ENCODE data around the gene CORO1A. TPM values are rescaled to one million over a fixed set of nuclear protein-coding genes. Genes with fewer than 3 reads are reported as not detected.

Gene CORO1A
- total RNA-seq, 3 donors from 2014 or later (not counting 1 experiment from before 2014, with no cell fraction given): 699 to 926 (median 829) TPM

GRCh38 chr16:30179195-30179594, 4.2 kb upstream of the CORO1A start:
- Histone ChIP-seq H3K4me1 (ENCODE audit: control insufficient read depth, insufficient read depth, low read length) (peaks cover 12% of the 10 kb centered on the region), H3K36me3 (ENCODE audit: control insufficient read depth, insufficient read depth, low read length) (no peaks in the 10 kb centered on the region), H3K9me3 (ENCODE audit: control insufficient read depth, insufficient read depth, low read length) (no peaks in the 10 kb centered on the region), H3K27ac (ENCODE audit: low read length) (no peak overlapping the region), H3K4me3 (ENCODE audit: low read length) (no peak overlapping the region), H3K27me3 (ENCODE audit: control insufficient read depth, insufficient read depth, low read length) (no peaks in the 10 kb centered on the region)
- no peaks in the 10 kb centered on the region for H3K36me3 Mint-ChIP-seq
- no peak for TF ChIP-seq CTCF (IDR thresholded peaks at IDR 0.05)
- no peaks in the 10 kb centered on the region for H3K9me3 Mint-ChIP-seq
- no peak for ATAC-seq
- H3K27me3 Mint-ChIP-seq (ENCODE audit: low read depth in 2 of 2): no peaks in the 10 kb centered on the region
- 96% methylated on average over 1 of the region's 4 CpGs for WGBS (ENCODE audit: insufficient coverage)
- DNase-seq: no peak
- H3K4me3 Mint-ChIP-seq: no peak overlapping the region
- no peak overlapping the region for H3K27ac Mint-ChIP-seq
- H3K4me1 Mint-ChIP-seq: peaks cover 10 to 13% of the 10 kb centered on the region in 2 donors
- intact Hi-C loops (cut with micrococcal nuclease): no loop called here

DNA sequence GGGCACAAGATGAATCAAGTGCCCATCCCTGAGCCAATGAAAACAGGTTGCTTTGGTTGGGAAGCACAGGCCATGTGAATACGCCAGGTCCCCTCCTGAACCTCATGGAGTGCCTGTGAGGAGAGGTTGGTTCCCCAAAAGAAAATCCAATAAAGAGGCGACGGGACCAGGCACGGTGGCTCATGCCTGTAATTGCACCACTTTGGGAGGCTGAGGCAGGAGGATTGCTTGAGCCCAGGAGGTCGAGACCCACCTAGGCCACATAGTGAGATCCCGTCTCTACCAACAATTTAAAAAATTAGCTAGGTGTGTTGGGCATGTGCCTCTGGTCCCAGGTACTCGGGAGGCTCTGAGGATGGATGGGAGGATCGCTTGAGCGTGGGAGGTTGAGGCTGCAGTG, 3.5 kb upstream of the CORO1A start:
- no peaks in the 10 kb centered on the region for H3K27me3 Mint-ChIP-seq (ENCODE audit: low read depth in 2 of 2)
- no peaks in the 10 kb centered on the region for H3K9me3 Mint-ChIP-seq
- ATAC-seq (no peak), DNase-seq (no peak)
- Histone ChIP-seq H3K27me3 (ENCODE audit: control insufficient read depth, insufficient read depth, low read length) (no peaks in the 10 kb centered on the region), H3K27ac (ENCODE audit: low read length) (no peak overlapping the region), H3K4me3 (ENCODE audit: low read length) (no peak overlapping the region), H3K36me3 (ENCODE audit: control insufficient read depth, insufficient read depth, low read length) (peaks cover 6% of the 10 kb centered on the region), H3K9me3 (ENCODE audit: control insufficient read depth, insufficient read depth, low read length) (no peaks in the 10 kb centered on the region), H3K4me1 (ENCODE audit: control insufficient read depth, insufficient read depth, low read length) (peaks cover 14% of the 10 kb centered on the region)
- no peak for TF ChIP-seq CTCF (IDR thresholded peaks at IDR 0.05)
- H3K36me3 Mint-ChIP-seq: no peaks in the 10 kb centered on the region
- WGBS (ENCODE audit: insufficient coverage): 96% methylated on average over 9 of the region's 9 CpGs
- peaks cover 18 to 20% of the 10 kb centered on the region in 2 donors for H3K4me1 Mint-ChIP-seq
- no peak overlapping the region for H3K27ac Mint-ChIP-seq
- no peak overlapping the region for H3K4me3 Mint-ChIP-seq
- intact Hi-C loops (cut with micrococcal nuclease): no loop called here

- no peaks in the 10 kb centered on the region for H3K9me3 ChIP-seq (ENCODE audit: control insufficient read depth, insufficient read depth, low read length)
- DNase-seq (no peak), ATAC-seq (no peak)
- no peaks in the 10 kb centered on the region for H3K27me3 Mint-ChIP-seq (ENCODE audit: low read depth in 2 of 2)
- no peak overlapping the region for H3K4me3 ChIP-seq (ENCODE audit: low read length)
- H3K4me1 ChIP-seq (ENCODE audit: control insufficient read depth, insufficient read depth, low read length): peaks cover 22% of the 10 kb centered on the region
- no peak overlapping the region for H3K27ac ChIP-seq (ENCODE audit: low read length)
- TF ChIP-seq CTCF (IDR thresholded peaks at IDR 0.05): no peak
- H3K27ac Mint-ChIP-seq: no peak overlapping the region
- peaks cover 13% of the 10 kb centered on the region for H3K36me3 ChIP-seq (ENCODE audit: control insufficient read depth, insufficient read depth, low read length)
- no peaks in the 10 kb centered on the region for H3K9me3 Mint-ChIP-seq
- peaks cover 20 to 27% of the 10 kb centered on the region in 2 donors for H3K4me1 Mint-ChIP-seq
- H3K4me3 Mint-ChIP-seq: no peak overlapping the region
- 81% methylated on average over 3 of the region's 3 CpGs for WGBS (ENCODE audit: insufficient coverage)
- intact Hi-C loops (cut with micrococcal nuclease): no loop called here
- no peaks in the 10 kb centered on the region for H3K27me3 ChIP-seq (ENCODE audit: control insufficient read depth, insufficient read depth, low read length)
- H3K36me3 Mint-ChIP-seq: no peaks in the 10 kb centered on the region
Observed at GRCh38 chr16:30180741-30181140, 2.7 kb upstream of the CORO1A start.

Data from natural killer cell (primary cell).